ENCODE results near the gene EYS. TPM values are rescaled to one million over a fixed set of nuclear protein-coding genes. Genes with fewer than 3 reads are reported as not detected.
"Not testable (repeated sequence)": the region's sequence is repeated elsewhere in the genome, so short reads cannot be mapped to it uniquely, and the experiment has no call there.

The EYS gene
- total RNA-seq, 5 donors from 2014 or later (not counting 1 experiment from before 2014, with no cell fraction given) = not detected

- H3K4me3 ChIP-seq (ENCODE audit: control insufficient read depth in 1 of 2, extremely low read depth in 1 of 2, low read length in 1 of 2) = no peak overlapping the region
- ChIA-PET CTCF (no interaction called here), POLR2A (no interaction called here)
- DNase-seq (no peak), ATAC-seq (replicated peaks in 1 of 4) (no peak)
- Mint-ChIP-seq H3K27ac (no peak overlapping the region), H3K4me3 (no peak overlapping the region), H3K4me1 (no peaks in the 10 kb centered on the region), H3K9me3 (peaks cover 12 to 27% (median 24%) of the 10 kb centered on the region in 3 donors), H3K36me3 (no peaks in the 10 kb centered on the region), H3K27me3 (no peaks in the 10 kb centered on the region)
- H3K36me3 ChIP-seq (ENCODE audit: control insufficient read depth in 2 of 2, extremely low read depth in 1 of 2, insufficient read depth in 1 of 2, low read length in 1 of 2) = no peaks in the 10 kb centered on the region
- no peaks in the 10 kb centered on the region for H3K9me3 ChIP-seq
- H3K27me3 ChIP-seq (replicated peaks in 1 of 2; ENCODE audit: control insufficient read depth in 2 of 2, extremely low read depth in 1 of 2, insufficient read depth in 2 of 2, low read length in 1 of 2) = no peaks in the 10 kb centered on the region
- H3K4me1 ChIP-seq (ENCODE audit: control insufficient read depth in 1 of 2, extremely low read depth in 1 of 2, insufficient read depth in 2 of 2, low read length in 2 of 2) = no peaks in the 10 kb centered on the region
- H3K27ac ChIP-seq (ENCODE audit: low read length) = no peak overlapping the region
These were observed 1463.4 kb downstream of the EYS start for GRCh38 chr6:64243618-64244017.

GRCh38 chr6:64238908-64239307 is 1468.1 kb downstream of the EYS start:
- POLR2A ChIA-PET; H3K27me3 ChIP-seq (replicated peaks in 1 of 2; ENCODE audit: control insufficient read depth in 2 of 2, extremely low read depth in 1 of 2, insufficient read depth in 2 of 2, low read length in 1 of 2); H3K4me1 ChIP-seq (ENCODE audit: control insufficient read depth in 1 of 2, extremely low read depth in 1 of 2, insufficient read depth in 2 of 2, low read length in 2 of 2); ATAC-seq (replicated peaks in 1 of 4); H3K36me3 ChIP-seq (ENCODE audit: control insufficient read depth in 2 of 2, extremely low read depth in 1 of 2, insufficient read depth in 1 of 2, low read length in 1 of 2); DNase-seq; H3K27ac ChIP-seq (ENCODE audit: low read length); H3K36me3 Mint-ChIP-seq; H3K27ac Mint-ChIP-seq; H3K4me3 Mint-ChIP-seq; H3K4me3 ChIP-seq (ENCODE audit: control insufficient read depth in 1 of 2, extremely low read depth in 1 of 2, low read length in 1 of 2); CTCF ChIA-PET; H3K4me1 Mint-ChIP-seq; H3K9me3 ChIP-seq; H3K27me3 Mint-ChIP-seq: not testable (repeated sequence)
- no CpG with 5 or more reads among the region's 2 CpGs for WGBS (ENCODE audit: insufficient coverage)
- peaks cover 8 to 22% (median 18%) of the 10 kb centered on the region in 3 donors for H3K9me3 Mint-ChIP-seq

GRCh38 chr6:64238071-64238470 is 1469.0 kb downstream of the EYS start:
- Mint-ChIP-seq H3K4me1 (no peaks in the 10 kb centered on the region), H3K4me3 (no peak overlapping the region), H3K27ac (no peak overlapping the region), H3K27me3 (no peaks in the 10 kb centered on the region), H3K36me3 (no peaks in the 10 kb centered on the region), H3K9me3 (peaks cover 6 to 22% (median 18%) of the 10 kb centered on the region in 3 donors)
- H3K4me3 ChIP-seq (ENCODE audit: control insufficient read depth in 1 of 2, extremely low read depth in 1 of 2, low read length in 1 of 2) = no peak overlapping the region
- ATAC-seq (replicated peaks in 1 of 4) = no peak
- no peaks in the 10 kb centered on the region for H3K4me1 ChIP-seq (ENCODE audit: control insufficient read depth in 1 of 2, extremely low read depth in 1 of 2, insufficient read depth in 2 of 2, low read length in 2 of 2)
- no peak for DNase-seq
- H3K27me3 ChIP-seq (replicated peaks in 1 of 2; ENCODE audit: control insufficient read depth in 2 of 2, extremely low read depth in 1 of 2, insufficient read depth in 2 of 2, low read length in 1 of 2) = no peaks in the 10 kb centered on the region
- no peaks in the 10 kb centered on the region for H3K36me3 ChIP-seq (ENCODE audit: control insufficient read depth in 2 of 2, extremely low read depth in 1 of 2, insufficient read depth in 1 of 2, low read length in 1 of 2)
- CTCF ChIA-PET = no interaction called here
- WGBS (ENCODE audit: insufficient coverage) = no CpG with 5 or more reads among the region's 3 CpGs
- no peaks in the 10 kb centered on the region for H3K9me3 ChIP-seq
- no peak overlapping the region for H3K27ac ChIP-seq (ENCODE audit: low read length)
- POLR2A ChIA-PET = no interaction called here

GRCh38 chr6:64233746-64234145 is 1473.3 kb downstream of the EYS start:
- Histone ChIP-seq H3K27me3 (replicated peaks in 1 of 2; ENCODE audit: control insufficient read depth in 2 of 2, extremely low read depth in 1 of 2, insufficient read depth in 2 of 2, low read length in 1 of 2) (no peaks in the 10 kb centered on the region), H3K36me3 (ENCODE audit: control insufficient read depth in 2 of 2, extremely low read depth in 1 of 2, insufficient read depth in 1 of 2, low read length in 1 of 2) (no peaks in the 10 kb centered on the region), H3K27ac (ENCODE audit: low read length) (no peak overlapping the region), H3K9me3 (no peaks in the 10 kb centered on the region), H3K4me3 (ENCODE audit: control insufficient read depth in 1 of 2, extremely low read depth in 1 of 2, low read length in 1 of 2) (no peak overlapping the region), H3K4me1 (ENCODE audit: control insufficient read depth in 1 of 2, extremely low read depth in 1 of 2, insufficient read depth in 2 of 2, low read length in 2 of 2) (no peaks in the 10 kb centered on the region)
- ChIA-PET CTCF (no interaction called here), POLR2A (no interaction called here)
- WGBS (ENCODE audit: insufficient coverage) = 49% methylated on average over 3 of the region's 3 CpGs
- H3K27me3 Mint-ChIP-seq = no peaks in the 10 kb centered on the region
- no peaks in the 10 kb centered on the region for H3K4me1 Mint-ChIP-seq
- no peak overlapping the region for H3K4me3 Mint-ChIP-seq
- no peak overlapping the region for H3K27ac Mint-ChIP-seq
- peaks cover 0 to 8% (median 5%) of the 10 kb centered on the region in 3 donors for H3K9me3 Mint-ChIP-seq
- H3K36me3 Mint-ChIP-seq = no peaks in the 10 kb centered on the region
- no peak for ATAC-seq (replicated peaks in 1 of 4)
- no peak for DNase-seq

- H3K4me1 Mint-ChIP-seq = no peaks in the 10 kb centered on the region
These were observed 1475.1 kb downstream of the EYS start for GRCh38 chr6:64231928-64232327.

GRCh38 chr6:64230530-64230929 is 1476.5 kb downstream of the EYS start:
- no peaks in the 10 kb centered on the region for H3K27me3 Mint-ChIP-seq
- H3K4me3 Mint-ChIP-seq = no peak overlapping the region
- H3K4me1 Mint-ChIP-seq = no peaks in the 10 kb centered on the region
- peaks cover 0 to 4% (median 2%) of the 10 kb centered on the region in 3 donors for H3K9me3 Mint-ChIP-seq
- H3K36me3 ChIP-seq (ENCODE audit: control insufficient read depth in 2 of 2, extremely low read depth in 1 of 2, insufficient read depth in 1 of 2, low read length in 1 of 2) = no peaks in the 10 kb centered on the region
- ChIA-PET POLR2A (no interaction called here), CTCF (no interaction called here)
- no peaks in the 10 kb centered on the region for H3K4me1 ChIP-seq (ENCODE audit: control insufficient read depth in 1 of 2, extremely low read depth in 1 of 2, insufficient read depth in 2 of 2, low read length in 2 of 2)
- DNase-seq = no peak
- ATAC-seq (replicated peaks in 1 of 4) = no peak
- no peaks in the 10 kb centered on the region for H3K36me3 Mint-ChIP-seq
- no peak overlapping the region for H3K27ac Mint-ChIP-seq
- H3K9me3 ChIP-seq = no peaks in the 10 kb centered on the region
- no peaks in the 10 kb centered on the region for H3K27me3 ChIP-seq (replicated peaks in 1 of 2; ENCODE audit: control insufficient read depth in 2 of 2, extremely low read depth in 1 of 2, insufficient read depth in 2 of 2, low read length in 1 of 2)
- no peak overlapping the region for H3K4me3 ChIP-seq (ENCODE audit: control insufficient read depth in 1 of 2, extremely low read depth in 1 of 2, low read length in 1 of 2)
- 78% methylated on average over 1 of the region's 1 CpG for WGBS (ENCODE audit: insufficient coverage)
- H3K27ac ChIP-seq (ENCODE audit: low read length) = no peak overlapping the region

More at GRCh38 chr6:64231928-64232327, 1475.1 kb downstream of the EYS start:
- Mint-ChIP-seq H3K27ac (no peak overlapping the region), H3K36me3 (no peaks in the 10 kb centered on the region), H3K27me3 (no peaks in the 10 kb centered on the region), H3K9me3 (peaks cover 0 to 4% (median 2%) of the 10 kb centered on the region in 3 donors), H3K4me3 (no peak overlapping the region)
- no peak overlapping the region for H3K27ac ChIP-seq (ENCODE audit: low read length)
- POLR2A ChIA-PET = no interaction called here
- H3K9me3 ChIP-seq = no peaks in the 10 kb centered on the region
- no peaks in the 10 kb centered on the region for H3K4me1 ChIP-seq (ENCODE audit: control insufficient read depth in 1 of 2, extremely low read depth in 1 of 2, insufficient read depth in 2 of 2, low read length in 2 of 2)
- CTCF ChIA-PET = no interaction called here
- WGBS (ENCODE audit: insufficient coverage) = no CpG with 5 or more reads among the region's 4 CpGs
- no peak for DNase-seq
- H3K27me3 ChIP-seq (replicated peaks in 1 of 2; ENCODE audit: control insufficient read depth in 2 of 2, extremely low read depth in 1 of 2, insufficient read depth in 2 of 2, low read length in 1 of 2) = no peaks in the 10 kb centered on the region
- no peak overlapping the region for H3K4me3 ChIP-seq (ENCODE audit: control insufficient read depth in 1 of 2, extremely low read depth in 1 of 2, low read length in 1 of 2)
- no peak for ATAC-seq (replicated peaks in 1 of 4)
- no peaks in the 10 kb centered on the region for H3K36me3 ChIP-seq (ENCODE audit: control insufficient read depth in 2 of 2, extremely low read depth in 1 of 2, insufficient read depth in 1 of 2, low read length in 1 of 2)

GRCh38 chr6:64227863-64228262 is 1479.2 kb downstream of the EYS start:
- ATAC-seq (replicated peaks in 1 of 4) (no peak), DNase-seq (no peak)
- Mint-ChIP-seq H3K4me3 (no peak overlapping the region), H3K36me3 (no peaks in the 10 kb centered on the region), H3K27ac (no peak overlapping the region), H3K4me1 (no peaks in the 10 kb centered on the region), H3K27me3 (no peaks in the 10 kb centered on the region), H3K9me3 (peaks cover 4 to 12% (median 6%) of the 10 kb centered on the region in 3 donors)
- ChIA-PET CTCF (no interaction called here), POLR2A (no interaction called here)
- Histone ChIP-seq H3K9me3 (no peaks in the 10 kb centered on the region), H3K27ac (ENCODE audit: low read length) (no peak overlapping the region), H3K4me3 (ENCODE audit: control insufficient read depth in 1 of 2, extremely low read depth in 1 of 2, low read length in 1 of 2) (no peak overlapping the region), H3K4me1 (ENCODE audit: control insufficient read depth in 1 of 2, extremely low read depth in 1 of 2, insufficient read depth in 2 of 2, low read length in 2 of 2) (no peaks in the 10 kb centered on the region), H3K36me3 (ENCODE audit: control insufficient read depth in 2 of 2, extremely low read depth in 1 of 2, insufficient read depth in 1 of 2, low read length in 1 of 2) (no peaks in the 10 kb centered on the region), H3K27me3 (replicated peaks in 1 of 2; ENCODE audit: control insufficient read depth in 2 of 2, extremely low read depth in 1 of 2, insufficient read depth in 2 of 2, low read length in 1 of 2) (no peaks in the 10 kb centered on the region)
- WGBS (ENCODE audit: insufficient coverage) = no CpG with 5 or more reads among the region's 1 CpG
